H9 (cell line): ENCODE results near the gene MYL9. TPM values are rescaled to one million over a fixed set of nuclear protein-coding genes. Genes with fewer than 3 reads are reported as not detected.

ENCODE experiments used
- DNase-seq: peaks from one replicate; pipeline ENCODE4 v3.0.0-alpha.2; 2017
- H2AFZ ChIP-seq: one replicate; pipeline ENCODE4 v1.6.1; 2013; ENCODE audit warnings: mild to moderate bottlenecking, low read length, control low read depth, moderate library complexity
- H2AK5ac ChIP-seq: 2 replicates; pipeline ENCODE4 v1.6.1; 2013; ENCODE audit warnings: low read length, control low read depth, mixed read lengths; ENCODE audit not compliant: insufficient read length
- H2BK120ac ChIP-seq: one replicate; pipeline ENCODE4 v1.6.1; 2013; ENCODE audit warnings: low read depth, mild to moderate bottlenecking, low read length, control low read depth, inconsistent platforms; ENCODE audit not compliant: poor library complexity, severe bottlenecking
- H2BK12ac ChIP-seq: 2 replicates; pipeline ENCODE4 v1.6.1; 2013; ENCODE audit warnings: low read length, control low read depth, mixed read lengths, low read depth; ENCODE audit not compliant: insufficient read length
- H2BK15ac ChIP-seq: 2 replicates; pipeline ENCODE4 v1.6.1; 2013; ENCODE audit warnings: low read depth, low read length, control low read depth
- H2BK20ac ChIP-seq: one replicate; pipeline ENCODE4 v1.6.1; 2013; ENCODE audit warnings: low read depth, mild to moderate bottlenecking, low read length, control low read depth, inconsistent platforms; ENCODE audit not compliant: poor library complexity, severe bottlenecking
- H2BK5ac ChIP-seq: 2 replicates; pipeline ENCODE4 v1.6.1; 2013; ENCODE audit warnings: low read length, control low read depth, mixed read lengths; ENCODE audit not compliant: insufficient read length
- H3K14ac ChIP-seq: 2 replicates; pipeline ENCODE4 v1.6.1; 2013; ENCODE audit warnings: low read length, control low read depth; ENCODE audit not compliant: insufficient read depth
- H3K18ac ChIP-seq: 2 replicates; pipeline ENCODE4 v1.6.1; 2013; ENCODE audit warnings: low read depth, mild to moderate bottlenecking, mixed read lengths, low read length, control low read depth; ENCODE audit not compliant: insufficient read length
- H3K23ac ChIP-seq: 2 replicates; pipeline ENCODE4 v1.6.1; 2013; ENCODE audit warnings: low read length, control low read depth, mixed read lengths, low read depth; ENCODE audit not compliant: insufficient read length
- H3K23me2 ChIP-seq: 2 replicates; pipeline ENCODE4 v1.6.1; 2013; ENCODE audit warnings: low read depth, mild to moderate bottlenecking, mixed read lengths, low read length, control low read depth; ENCODE audit not compliant: insufficient read length, poor library complexity, severe bottlenecking
- H3K27ac ChIP-seq: 2 replicates; pipeline ENCODE4 v1.5.1; 2013; ENCODE audit warnings: low read length, control low read depth, mixed read lengths, low read depth; ENCODE audit not compliant: insufficient read length
- H3K27me3 ChIP-seq: 2 replicates; pipeline ENCODE4 v1.6.1; 2013; ENCODE audit warnings: low read length, control low read depth, inconsistent platforms; ENCODE audit not compliant: insufficient read depth
- H3K4ac ChIP-seq: 2 replicates; pipeline ENCODE4 v1.6.1; 2013; ENCODE audit warnings: low read depth, mild to moderate bottlenecking, control low read depth, inconsistent platforms, low read length, moderate library complexity
- H3K4me1 ChIP-seq: 2 replicates; pipeline ENCODE4 v1.6.1; 2013; ENCODE audit warnings: low read length, control low read depth, inconsistent platforms; ENCODE audit not compliant: insufficient read depth
- H3K4me2 ChIP-seq: 2 replicates; pipeline ENCODE4 v1.6.1; 2013; ENCODE audit warnings: low read length, control low read depth, mixed read lengths; ENCODE audit not compliant: insufficient read length, insufficient read depth
- H3K56ac ChIP-seq: 2 replicates; pipeline ENCODE4 v1.6.1; 2013; ENCODE audit warnings: low read depth, mild to moderate bottlenecking, mixed read lengths, low read length, control low read depth; ENCODE audit not compliant: insufficient read length
- H3K79me1 ChIP-seq: 2 replicates; pipeline ENCODE4 v1.6.1; 2013; ENCODE audit warnings: low read depth, mild to moderate bottlenecking, moderate library complexity, low read length, control low read depth, inconsistent platforms; ENCODE audit not compliant: insufficient read depth, poor library complexity, severe bottlenecking
- H3K79me2 ChIP-seq: 2 replicates; pipeline ENCODE4 v1.6.1; 2013; ENCODE audit warnings: low read length, control low read depth, inconsistent platforms; ENCODE audit not compliant: insufficient read depth
- H3K9ac ChIP-seq: 2 replicates; pipeline ENCODE4 v1.6.1; 2013; ENCODE audit warnings: low read length, control low read depth, mixed read lengths; ENCODE audit not compliant: insufficient read length; ENCODE audit errors: extremely low read depth
- H3K9me3 ChIP-seq: one replicate; pipeline ENCODE4 v1.6.1; 2013; ENCODE audit warnings: low read depth, low read length, inconsistent platforms; ENCODE audit not compliant: control insufficient read depth
- H3T11ph ChIP-seq: one replicate; pipeline ENCODE4 v1.6.1; 2013; ENCODE audit warnings: mild to moderate bottlenecking, low read length, control low read depth, inconsistent platforms
- H4K20me1 ChIP-seq: one replicate; pipeline ENCODE4 v1.6.1; 2013; ENCODE audit not compliant: control insufficient read depth, insufficient read length, insufficient read depth
- H4K5ac ChIP-seq: 2 replicates; pipeline ENCODE4 v1.6.1; 2013; ENCODE audit warnings: low read depth, mild to moderate bottlenecking, mixed read lengths, low read length, control low read depth; ENCODE audit not compliant: insufficient read length
- H4K8ac ChIP-seq: replicated peaks from 2 replicates; pipeline ENCODE4 v1.6.1; 2013; ENCODE audit warnings: low read length, control low read depth, mixed read lengths, low read depth; ENCODE audit not compliant: insufficient read length
- H4K91ac ChIP-seq: 2 replicates; pipeline ENCODE4 v1.6.1; 2013; ENCODE audit warnings: low read depth, mild to moderate bottlenecking, moderate library complexity, mixed read lengths, low read length, control low read depth; ENCODE audit not compliant: insufficient read length
- H3K27ac Mint-ChIP-seq, 3 experiments: 2 replicates in 2 of 3; 3 replicates in 1 of 3; pipeline ENCODE4 v1.8.0; 2020 to 2021; ENCODE audit warnings: mixed read lengths in 3 of 3, mild to moderate bottlenecking in 1 of 3, moderate library complexity in 1 of 3
- H3K27me3 Mint-ChIP-seq: 2 replicates; pipeline ENCODE4 v1.8.0; 2021; ENCODE audit warnings: low read depth, mild to moderate bottlenecking, moderate library complexity, mixed read lengths
- H3K36me3 Mint-ChIP-seq, 3 experiments: 2 replicates in 2 of 3; 3 replicates in 1 of 3; pipeline ENCODE4 v1.8.0; 2020 to 2021; ENCODE audit warnings: low read depth in 3 of 3, mixed read lengths in 3 of 3; ENCODE audit not compliant: insufficient read depth in 1 of 3
- H3K4me1 Mint-ChIP-seq, 2 experiments: 2 replicates each; pipeline ENCODE4 v1.8.0; 2020; ENCODE audit warnings: mixed read lengths in 2 of 2
- H3K4me3 Mint-ChIP-seq, 2 experiments: 2 replicates in 1 of 2; 3 replicates in 1 of 2; pipeline ENCODE4 v1.8.0; 2020 to 2021; ENCODE audit warnings: mild to moderate bottlenecking in 2 of 2, mixed read lengths in 2 of 2, moderate library complexity in 1 of 2
- H3K9me3 Mint-ChIP-seq, 2 experiments: 2 replicates in 1 of 2; 3 replicates in 1 of 2; pipeline ENCODE4 v1.8.0; 2020; ENCODE audit warnings: mild to moderate bottlenecking in 2 of 2, mixed read lengths in 2 of 2, moderate library complexity in 1 of 2
- CTCF ChIP-seq: fragments of 200-600 bp; sonication (generic); conservative IDR thresholded peaks from 3 replicates; pipeline ENCODE4 v1.8.0; 2021; ENCODE audit warnings: antibody characterized with exemption, mild to moderate bottlenecking
- WGBS: extraction: QIAGEN DNeasy Blood & Tissue Kit; methylation state at CpG from one replicate; pipeline ENCODE4 v1.1.7; 2013; ENCODE audit warnings: missing lambda C conversion rate, low lambda C conversion rate, mixed read lengths; ENCODE audit not compliant: insufficient read length; ENCODE audit errors: extremely low coverage; 5-methylcytosine and 5-hydroxymethylcytosine counted together
- total RNA-seq: library from RNA; stranded (reverse); gene quantifications from 2 replicates; pipeline ENCODE4 v1.2.1, GENCODE V29; 2021

MYL9 gene
- total RNA-seq, 1 experiment from 2014 or later, result 218 TPM

- no peak for DNase-seq
- Mint-ChIP-seq H3K36me3 (peaks cover 41 to 54% (median 48%) of the 10 kb centered on the region in 3 experiments), H3K4me1 (peaks cover 33 to 37% of the 10 kb centered on the region in 2 experiments), H3K27me3 (no peaks in the 10 kb centered on the region), H3K27ac (no peak overlapping the region), H3K9me3 (no peaks in the 10 kb centered on the region), H3K4me3 (no peak overlapping the region)
- no peak overlapping the region for H2BK120ac ChIP-seq
- no peaks in the 10 kb centered on the region for H3K27me3 ChIP-seq
- H2BK15ac ChIP-seq, result no peak overlapping the region
- no peak overlapping the region for H2AK5ac ChIP-seq
- H3K23me2 ChIP-seq, result peaks cover 4% of the 10 kb centered on the region
- no peak overlapping the region for H3K14ac ChIP-seq
- no peak overlapping the region for H4K91ac ChIP-seq
- WGBS, result no CpG with 5 or more reads among the region's 4 CpGs
- no peak for TF ChIP-seq CTCF
- no peaks in the 10 kb centered on the region for H3K9me3 ChIP-seq
- no peak overlapping the region for H2AFZ ChIP-seq
- H4K20me1 ChIP-seq, result no peaks in the 10 kb centered on the region
- H2BK12ac ChIP-seq, result no peak overlapping the region
- no peak overlapping the region for H2BK20ac ChIP-seq
- H3K79me1 ChIP-seq, result no peaks in the 10 kb centered on the region
- no peak overlapping the region for H3K4me2 ChIP-seq
- H4K8ac ChIP-seq, result no peak overlapping the region
- H4K5ac ChIP-seq, result no peak overlapping the region
- no peak overlapping the region for H3K27ac ChIP-seq
- H3K4ac ChIP-seq, result no peak overlapping the region
- H3K23ac ChIP-seq, result no peak overlapping the region
- no peak overlapping the region for H3K56ac ChIP-seq
- no peak overlapping the region for H3K9ac ChIP-seq
- peaks cover 7% of the 10 kb centered on the region; the same call in 1 of the 2 replicates for H3K4me1 ChIP-seq
- H3K79me2 ChIP-seq, result peaks cover 6% of the 10 kb centered on the region; the same call in 1 of the 2 replicates
- no peak overlapping the region for H2BK5ac ChIP-seq
- H3K18ac ChIP-seq, result no peak overlapping the region
- H3T11ph ChIP-seq, result no peak overlapping the region
Measured at GRCh38 chr20:36582322-36582721, 41.0 kb downstream of the MYL9 start.
